Measurements from ENCODE around the gene MED4. TPM values are rescaled to one million over a fixed set of nuclear protein-coding genes. Genes with fewer than 3 reads are reported as not detected.

Gene MED4
- total and polyA plus RNA-seq, 9 of the 15 experiments (the other 6 are each of a cell fraction or from before 2014, with no cell fraction given) = 24.5 to 87.3 (median 58.3) TPM

DNA sequence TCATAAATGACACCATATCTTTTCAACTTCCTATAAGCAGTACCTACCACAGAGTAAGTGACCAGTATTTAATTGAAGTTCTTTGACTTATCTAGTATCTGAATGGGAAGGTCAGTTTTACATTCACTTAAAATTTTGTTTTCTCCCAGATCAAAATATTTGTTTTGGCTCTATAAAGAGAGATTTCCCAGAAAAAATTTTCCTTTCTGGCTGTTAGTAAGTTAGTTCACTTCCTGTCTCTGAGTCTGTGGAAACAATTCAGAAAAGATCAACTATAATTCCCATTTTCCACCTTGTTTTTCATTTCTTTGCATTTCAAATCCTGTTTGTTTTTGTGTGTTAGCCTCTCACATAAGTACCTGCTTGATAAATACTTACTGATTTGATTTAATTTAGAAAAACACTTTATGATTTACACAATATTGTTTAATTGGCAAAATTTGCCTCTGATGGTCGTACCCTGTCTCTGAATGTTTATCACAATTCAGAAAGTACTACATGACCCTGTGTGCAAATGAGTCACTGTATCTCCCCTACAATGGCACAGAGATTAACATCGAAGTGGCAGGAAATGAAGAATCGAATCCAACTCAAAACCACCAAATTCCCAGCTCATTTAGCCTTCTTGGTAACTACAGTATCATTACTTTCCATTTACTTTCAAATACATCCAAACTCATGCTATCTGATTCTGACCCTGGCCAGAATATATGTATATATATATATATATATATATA is 15.4 kb upstream of the MED4 start:
- Histone ChIP-seq H4K20me1 (replicated peaks; ENCODE audit: control insufficient read depth, insufficient read depth, low read length) (no peaks in the 10 kb centered on the region), H3K27ac (ENCODE audit: extremely low read depth, low read depth, low read length) (no peak overlapping the region)
- TF ChIP-seq THAP12 (CRISPR knock-in tag; IDR thresholded peaks at IDR 0.05) (no peak), MYC (IDR thresholded peaks at IDR 0.05; ENCODE audit: low read depth, low read length) (no peak), MYC (CRISPR knock-in tag; IDR thresholded peaks at IDR 0.05; ENCODE audit: borderline replicate concordance, low read depth) (no peak), PHB (CRISPR knock-in tag; IDR thresholded peaks at IDR 0.05) (no peak), POLR3G (IDR thresholded peaks at IDR 0.05; ENCODE audit: extremely low read depth, insufficient read length, insufficient replicate concordance) (no peak), GTF2A2 (tag; IDR thresholded peaks at IDR 0.05) (no peak), CEBPB (tag; IDR thresholded peaks at IDR 0.05) (no peak), LCOR (CRISPR knock-in tag; IDR thresholded peaks at IDR 0.05) (no peak), ZNF140 (CRISPR knock-in tag; IDR thresholded peaks at IDR 0.05) (no peak), ZNF146 (CRISPR knock-in tag; IDR thresholded peaks at IDR 0.05; ENCODE audit: unreplicated experiment) (no peak), JUN (IDR thresholded peaks at IDR 0.05; ENCODE audit: borderline replicate concordance, low read depth, low read length) (no peak), JUN (CRISPR knock-in tag; IDR thresholded peaks at IDR 0.05; ENCODE audit: borderline replicate concordance) (no peak), ZBTB9 (CRISPR knock-in tag; IDR thresholded peaks at IDR 0.05) (no peak)
- TF ChIP-seq, protein P1, sequence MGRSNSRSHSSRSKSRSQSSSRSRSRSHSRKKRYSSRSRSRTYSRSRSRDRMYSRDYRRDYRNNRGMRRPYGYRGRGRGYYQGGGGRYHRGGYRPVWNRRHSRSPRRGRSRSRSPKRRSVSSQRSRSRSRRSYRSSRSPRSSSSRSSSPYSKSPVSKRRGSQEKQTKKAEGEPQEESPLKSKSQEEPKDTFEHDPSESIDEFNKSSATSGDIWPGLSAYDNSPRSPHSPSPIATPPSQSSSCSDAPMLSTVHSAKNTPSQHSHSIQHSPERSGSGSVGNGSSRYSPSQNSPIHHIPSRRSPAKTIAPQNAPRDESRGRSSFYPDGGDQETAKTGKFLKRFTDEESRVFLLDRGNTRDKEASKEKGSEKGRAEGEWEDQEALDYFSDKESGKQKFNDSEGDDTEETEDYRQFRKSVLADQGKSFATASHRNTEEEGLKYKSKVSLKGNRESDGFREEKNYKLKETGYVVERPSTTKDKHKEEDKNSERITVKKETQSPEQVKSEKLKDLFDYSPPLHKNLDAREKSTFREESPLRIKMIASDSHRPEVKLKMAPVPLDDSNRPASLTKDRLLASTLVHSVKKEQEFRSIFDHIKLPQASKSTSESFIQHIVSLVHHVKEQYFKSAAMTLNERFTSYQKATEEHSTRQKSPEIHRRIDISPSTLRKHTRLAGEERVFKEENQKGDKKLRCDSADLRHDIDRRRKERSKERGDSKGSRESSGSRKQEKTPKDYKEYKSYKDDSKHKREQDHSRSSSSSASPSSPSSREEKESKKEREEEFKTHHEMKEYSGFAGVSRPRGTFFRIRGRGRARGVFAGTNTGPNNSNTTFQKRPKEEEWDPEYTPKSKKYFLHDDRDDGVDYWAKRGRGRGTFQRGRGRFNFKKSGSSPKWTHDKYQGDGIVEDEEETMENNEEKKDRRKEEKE (IDR thresholded peaks at IDR 0.05; ENCODE audit: borderline replicate concordance in 1 of 2, control insufficient read depth in 1 of 2, low read depth in 2 of 2, low read length in 1 of 2) = no peak
- TF ChIP-seq, protein P2, sequence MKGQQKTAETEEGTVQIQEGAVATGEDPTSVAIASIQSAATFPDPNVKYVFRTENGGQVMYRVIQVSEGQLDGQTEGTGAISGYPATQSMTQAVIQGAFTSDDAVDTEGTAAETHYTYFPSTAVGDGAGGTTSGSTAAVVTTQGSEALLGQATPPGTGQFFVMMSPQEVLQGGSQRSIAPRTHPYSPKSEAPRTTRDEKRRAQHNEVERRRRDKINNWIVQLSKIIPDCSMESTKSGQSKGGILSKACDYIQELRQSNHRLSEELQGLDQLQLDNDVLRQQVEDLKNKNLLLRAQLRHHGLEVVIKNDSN (CRISPR knock-in tag; IDR thresholded peaks at IDR 0.05) = no peak

More for the DNA sequence above, 15.4 kb upstream of the MED4 start:
- DNase-seq (ENCODE audit: extremely low read depth in 1 of 4, low spot score in 3 of 4) (no peak), FAIRE-seq (no peak), ATAC-seq (no peak)
- H3K36me3 ChIP-seq (ENCODE audit: control insufficient read depth, insufficient read depth, low read length) = no peaks in the 10 kb centered on the region
- ChIA-PET POLR2A (no interaction called here), CTCF (ENCODE audit: low intra/inter-chr PET ratio) (no interaction called here)
- no peaks in the 10 kb centered on the region for H3K9me3 ChIP-seq (replicated peaks; ENCODE audit: control insufficient read depth, insufficient read depth, low read depth, low read length)
- no TSS peak for BruUV-seq (replicated peaks)
- WGBS (ENCODE audit: insufficient coverage, low coverage, missing lambda C conversion rate) = 0% methylated on average over 3 of the region's 3 CpGs
- in situ Hi-C loops (cut with MboI) (no loop called here), intact Hi-C loops (cut with micrococcal nuclease) (no loop called here)
- H3K4me3 ChIP-seq = no peak overlapping the region
- H3K9me1 ChIP-seq (ENCODE audit: control insufficient read depth, insufficient read depth, low read length) = no peaks in the 10 kb centered on the region
- H2AFZ ChIP-seq (ENCODE audit: low read depth, low read length) = no peak overlapping the region
- H3K9ac ChIP-seq (ENCODE audit: insufficient read depth in 1 of 2, low read depth in 2 of 2, low read length in 2 of 2) = no peak overlapping the region
- H3K4me1 ChIP-seq (replicated peaks in 1 of 2; ENCODE audit: control insufficient read depth in 2 of 2, insufficient read depth in 2 of 2, low read length in 2 of 2) = no peaks in the 10 kb centered on the region
- H3K4me2 ChIP-seq (ENCODE audit: insufficient read depth, low read length) = no peak overlapping the region
- H3K79me2 ChIP-seq (ENCODE audit: control insufficient read depth, insufficient read depth, low read length) = no peaks in the 10 kb centered on the region
- no peaks in the 10 kb centered on the region for H3K27me3 ChIP-seq (ENCODE audit: control insufficient read depth in 2 of 2, insufficient read depth in 2 of 2, low read length in 2 of 2)
